Panc1 (cell line): ENCODE data around the gene NHS. TPM values are rescaled to one million over a fixed set of nuclear protein-coding genes. Genes with fewer than 3 reads are reported as not detected.

ENCODE experiments used
- ATAC-seq: fragments of 200-7000 bp; cut with Tn5 transposase; 2 replicates; pipeline ENCODE4 v1.9.1; 2020; ENCODE audit warnings: mild to moderate bottlenecking, moderate library complexity
- BruUV-seq: library from RNA; stranded (reverse); fragments of 400-500 nt; replicated peaks from 2 replicates; lab custom pipeline; 2021; lab: Mats Ljungman, UMichigan
- CTCF ChIA-PET: fragments of 300-600 bp; sonication (Branson Sonifier 250); formaldehyde crosslinking; loops from one replicate; lab custom pipeline; 2022; ENCODE audit warnings: antibody characterized with exemption; lab: Charles Lee
- POLR2A ChIA-PET: fragments of 300-600 bp; sonication (Branson Sonifier 250); formaldehyde crosslinking; loops from one replicate; lab custom pipeline; 2022; ENCODE audit warnings: antibody characterized with exemption; lab: Charles Lee
- DNase-seq: peaks from one replicate; pipeline ENCODE4 v3.0.0-alpha.2; 2010; ENCODE audit warnings: low read depth, low spot score
- H3K27ac ChIP-seq: 2 replicates; pipeline ENCODE4 v1.5.1; 2011; ENCODE audit warnings: mild to moderate bottlenecking, low read length, inconsistent platforms
- H3K27me3 ChIP-seq: fragments of 200-500 bp; sonication (Bioruptor generic); 2 replicates; pipeline ENCODE4 v1.6.0; 2014; ENCODE audit warnings: low read length, inconsistent platforms; ENCODE audit not compliant: control insufficient read depth, insufficient read depth
- H3K36me3 ChIP-seq: fragments of 200-500 bp; sonication (Bioruptor generic); 2 replicates; pipeline ENCODE4 v1.5.1; 2014; ENCODE audit warnings: inconsistent platforms, mild to moderate bottlenecking, low read length, moderate library complexity; ENCODE audit not compliant: control insufficient read depth, insufficient read depth
- H3K4me1 ChIP-seq: 2 replicates; pipeline ENCODE4 v1.5.1; 2011; ENCODE audit warnings: inconsistent platforms, mild to moderate bottlenecking, low read length, moderate library complexity; ENCODE audit not compliant: control insufficient read depth, insufficient read depth
- H3K4me3 ChIP-seq, 2 experiments: 2 replicates each; pipeline ENCODE4 v1.5.1; 2011 to 2012; ENCODE audit warnings: low read depth in 2 of 2, low read length in 2 of 2, mild to moderate bottlenecking in 2 of 2, inconsistent platforms in 1 of 2, moderate library complexity in 1 of 2
- H3K9me3 ChIP-seq: fragments of 200-500 bp; sonication (Bioruptor generic); 2 replicates; pipeline ENCODE4 v1.5.1; 2014; ENCODE audit warnings: low read depth, mild to moderate bottlenecking, inconsistent platforms, low read length, moderate library complexity; ENCODE audit not compliant: control insufficient read depth, insufficient read depth
- POLR2AphosphoS5 ChIP-seq: IDR thresholded peaks from 2 replicates; pipeline ENCODE4 v1.6.1; 2012; ENCODE audit warnings: mild to moderate bottlenecking, low read depth, low read length, moderate library complexity
- SIN3A ChIP-seq: IDR thresholded peaks from 2 replicates; pipeline ENCODE4 v1.6.1; 2012; ENCODE audit warnings: low read depth, mild to moderate bottlenecking, low read length, moderate library complexity, borderline replicate concordance; ENCODE audit not compliant: insufficient read depth
- TCF7L2 ChIP-seq: IDR thresholded peaks from 2 replicates; pipeline ENCODE4 v1.6.1; 2011; ENCODE audit warnings: mild to moderate bottlenecking, low read depth, low read length, inconsistent platforms
- in situ Hi-C: cut with HindIII; loops from 2 replicates; pipeline ENCODE4 v1.10.0; 2016; ENCODE audit warnings: low sequenced_read_pairs, low pct_unique_long_range_greater_than_20kb
- intact Hi-C: fragments of 100-400 bp; cut with micrococcal nuclease; formaldehyde crosslinking; loops from one replicate; pipeline ENCODE4 v1.10.0; 2022; ENCODE audit not compliant: unreplicated experiment
- total RNA-seq: library from RNA; stranded (reverse); gene quantifications from one replicate; pipeline ENCODE4 v1.2.1, GENCODE V29; 2021; ENCODE audit not compliant: unreplicated experiment
- TF ChIP-seq, protein P1 (sequence below): fragments of 450-650 bp; IDR thresholded peaks from 2 replicates; pipeline ENCODE4 v1.5.1; 2017; ENCODE audit warnings: mild to moderate bottlenecking
- TF ChIP-seq, protein P2 (sequence below), 2 experiments: IDR thresholded peaks; 2 replicates each; pipeline ENCODE4 v1.6.1; 2011 to 2012; ENCODE audit warnings: low read depth in 2 of 2, control low read depth in 1 of 2, low read length in 1 of 2, mild to moderate bottlenecking in 1 of 2, moderate library complexity in 1 of 2; ENCODE audit not compliant: insufficient read depth in 1 of 2

The NHS gene
- total RNA-seq, 1 experiment from 2014 or later, result 0.80 TPM

DNA sequence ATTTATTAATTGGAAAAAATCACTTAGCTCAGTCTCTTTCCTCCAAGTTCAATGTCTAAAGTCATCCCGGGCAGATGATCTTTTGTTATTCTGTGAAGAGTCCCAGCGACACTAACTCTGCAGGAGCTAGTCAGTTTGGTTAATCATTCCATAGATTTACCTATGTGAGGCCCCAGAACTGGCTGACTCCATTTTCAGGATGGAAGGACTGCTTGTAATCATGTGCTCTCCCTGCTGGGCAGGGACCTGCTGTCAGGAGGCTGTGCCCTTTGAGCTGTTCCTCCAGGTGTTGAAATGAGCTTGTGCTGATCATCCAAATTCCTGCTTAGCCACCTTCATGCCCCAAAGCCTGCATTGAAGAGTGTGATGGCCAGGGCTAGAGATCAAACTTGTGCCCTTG lies 169.8 kb downstream of the NHS start:
- H3K4me1 ChIP-seq, result no peaks in the 10 kb centered on the region
- no peak overlapping the region for H3K4me3 ChIP-seq
- ChIA-PET CTCF (interaction anchor here (0.7 kb wide), 1 partner anchor 16 kb away, joined by 3 read pairs; no protein-coding TSS in a partner anchor), POLR2A (no interaction called here)
- ATAC-seq (no peak), DNase-seq (no peak)
- no peaks in the 10 kb centered on the region for H3K27me3 ChIP-seq
- in situ Hi-C loops, result no loop called here
- intact Hi-C loops, result no loop called here
- TF ChIP-seq POLR2AphosphoS5 (no peak), SIN3A (no peak), TCF7L2 (no peak)
- TF ChIP-seq, protein P1, sequence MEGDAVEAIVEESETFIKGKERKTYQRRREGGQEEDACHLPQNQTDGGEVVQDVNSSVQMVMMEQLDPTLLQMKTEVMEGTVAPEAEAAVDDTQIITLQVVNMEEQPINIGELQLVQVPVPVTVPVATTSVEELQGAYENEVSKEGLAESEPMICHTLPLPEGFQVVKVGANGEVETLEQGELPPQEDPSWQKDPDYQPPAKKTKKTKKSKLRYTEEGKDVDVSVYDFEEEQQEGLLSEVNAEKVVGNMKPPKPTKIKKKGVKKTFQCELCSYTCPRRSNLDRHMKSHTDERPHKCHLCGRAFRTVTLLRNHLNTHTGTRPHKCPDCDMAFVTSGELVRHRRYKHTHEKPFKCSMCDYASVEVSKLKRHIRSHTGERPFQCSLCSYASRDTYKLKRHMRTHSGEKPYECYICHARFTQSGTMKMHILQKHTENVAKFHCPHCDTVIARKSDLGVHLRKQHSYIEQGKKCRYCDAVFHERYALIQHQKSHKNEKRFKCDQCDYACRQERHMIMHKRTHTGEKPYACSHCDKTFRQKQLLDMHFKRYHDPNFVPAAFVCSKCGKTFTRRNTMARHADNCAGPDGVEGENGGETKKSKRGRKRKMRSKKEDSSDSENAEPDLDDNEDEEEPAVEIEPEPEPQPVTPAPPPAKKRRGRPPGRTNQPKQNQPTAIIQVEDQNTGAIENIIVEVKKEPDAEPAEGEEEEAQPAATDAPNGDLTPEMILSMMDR, result no peak
- TF ChIP-seq, protein P2, sequence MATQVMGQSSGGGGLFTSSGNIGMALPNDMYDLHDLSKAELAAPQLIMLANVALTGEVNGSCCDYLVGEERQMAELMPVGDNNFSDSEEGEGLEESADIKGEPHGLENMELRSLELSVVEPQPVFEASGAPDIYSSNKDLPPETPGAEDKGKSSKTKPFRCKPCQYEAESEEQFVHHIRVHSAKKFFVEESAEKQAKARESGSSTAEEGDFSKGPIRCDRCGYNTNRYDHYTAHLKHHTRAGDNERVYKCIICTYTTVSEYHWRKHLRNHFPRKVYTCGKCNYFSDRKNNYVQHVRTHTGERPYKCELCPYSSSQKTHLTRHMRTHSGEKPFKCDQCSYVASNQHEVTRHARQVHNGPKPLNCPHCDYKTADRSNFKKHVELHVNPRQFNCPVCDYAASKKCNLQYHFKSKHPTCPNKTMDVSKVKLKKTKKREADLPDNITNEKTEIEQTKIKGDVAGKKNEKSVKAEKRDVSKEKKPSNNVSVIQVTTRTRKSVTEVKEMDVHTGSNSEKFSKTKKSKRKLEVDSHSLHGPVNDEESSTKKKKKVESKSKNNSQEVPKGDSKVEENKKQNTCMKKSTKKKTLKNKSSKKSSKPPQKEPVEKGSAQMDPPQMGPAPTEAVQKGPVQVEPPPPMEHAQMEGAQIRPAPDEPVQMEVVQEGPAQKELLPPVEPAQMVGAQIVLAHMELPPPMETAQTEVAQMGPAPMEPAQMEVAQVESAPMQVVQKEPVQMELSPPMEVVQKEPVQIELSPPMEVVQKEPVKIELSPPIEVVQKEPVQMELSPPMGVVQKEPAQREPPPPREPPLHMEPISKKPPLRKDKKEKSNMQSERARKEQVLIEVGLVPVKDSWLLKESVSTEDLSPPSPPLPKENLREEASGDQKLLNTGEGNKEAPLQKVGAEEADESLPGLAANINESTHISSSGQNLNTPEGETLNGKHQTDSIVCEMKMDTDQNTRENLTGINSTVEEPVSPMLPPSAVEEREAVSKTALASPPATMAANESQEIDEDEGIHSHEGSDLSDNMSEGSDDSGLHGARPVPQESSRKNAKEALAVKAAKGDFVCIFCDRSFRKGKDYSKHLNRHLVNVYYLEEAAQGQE (IDR thresholded peaks at IDR 0.05; ENCODE audit: insufficient read depth in 1 of 2, low read depth in 2 of 2, low read length in 1 of 2), result no peak
- H3K36me3 ChIP-seq, result no peaks in the 10 kb centered on the region
- no TSS peak for BruUV-seq
- H3K27ac ChIP-seq, result no peak overlapping the region
- no peaks in the 10 kb centered on the region for H3K9me3 ChIP-seq

DNA sequence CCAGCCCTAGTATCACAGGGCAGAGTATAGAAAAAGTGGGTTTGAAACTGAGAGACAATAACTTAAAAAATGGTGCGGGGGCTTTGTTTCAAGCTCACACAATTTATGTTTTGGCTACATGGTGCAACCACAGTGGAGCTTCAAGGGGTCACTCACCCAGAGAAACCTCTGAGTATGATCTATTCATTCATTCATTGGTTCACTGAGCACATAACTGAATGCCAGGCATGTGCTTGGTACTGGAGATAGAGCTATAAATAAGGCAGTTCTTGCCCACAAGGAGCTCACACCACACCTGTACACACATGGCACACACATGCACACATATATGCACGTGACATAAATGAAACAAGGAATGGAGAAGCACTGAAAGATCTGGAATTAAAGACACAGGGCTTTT lies 171.4 kb downstream of the NHS start:
- in situ Hi-C loops, result no loop called here
- DNase-seq, result no peak
- no peak overlapping the region for H3K4me3 ChIP-seq
- no peaks in the 10 kb centered on the region for H3K27me3 ChIP-seq
- no peak for ATAC-seq
- intact Hi-C loops, result no loop called here
- H3K4me1 ChIP-seq, result no peaks in the 10 kb centered on the region
- no peaks in the 10 kb centered on the region for H3K36me3 ChIP-seq
- BruUV-seq, result no TSS peak
- no peaks in the 10 kb centered on the region for H3K9me3 ChIP-seq
- no peak overlapping the region for H3K27ac ChIP-seq
- TF ChIP-seq SIN3A (no peak), TCF7L2 (no peak), POLR2AphosphoS5 (no peak)
- TF ChIP-seq, protein P2 (IDR thresholded peaks at IDR 0.05; ENCODE audit: insufficient read depth in 1 of 2, low read depth in 2 of 2, low read length in 1 of 2), result no peak
- TF ChIP-seq, protein P1, result no peak
- ChIA-PET POLR2A (no interaction called here), CTCF (no interaction called here)
